Measurements from ENCODE around the gene TM7SF2.

Gene TM7SF2

GRCh38 chr11:65160643-65161042, 49.0 kb downstream of the TM7SF2 start:
- no peak for DNase-seq

- no peak for DNase-seq
Measured at GRCh38 chr11:65163684-65164083, 52.0 kb downstream of the TM7SF2 start.
